HUDEP-2 (cell line): ENCODE measurements around the gene UGT1A10.
A peak's percentile ranks its signal among the peaks of the same experiment; 100 is the strongest.
"Not testable (repeated sequence)": the region's sequence is repeated elsewhere in the genome, so short reads cannot be mapped to it uniquely, and the experiment has no call there.

Experiments
- DNase-seq, 76 experiments: peaks; one replicate each; lab custom pipeline; 2025; ENCODE audit not compliant: unreplicated experiment in 76 of 76; lab: John Stamatoyannopoulos, UW

UGT1A10 gene

GRCh38 chr2:233655043-233655442, 18.8 kb downstream of the UGT1A10 start:
- DNase-seq, result no peak

GRCh38 chr2:233655943-233656342, 19.7 kb downstream of the UGT1A10 start:
- not testable (repeated sequence) for DNase-seq

GRCh38 chr2:233656443-233656842, 20.2 kb downstream of the UGT1A10 start:
- DNase-seq, result no peak

GRCh38 chr2:233658610-233659009, 22.4 kb downstream of the UGT1A10 start:
- DNase-seq, result no peak

- DNase-seq, result no peak
Measured at GRCh38 chr2:233663911-233664310, 27.7 kb downstream of the UGT1A10 start.

GRCh38 chr2:233668605-233669260, 32.5 kb downstream of the UGT1A10 start:
- no peak for DNase-seq

GRCh38 chr2:233671290-233672161, 35.3 kb downstream of the UGT1A10 start, which contains the start of gene UGT1A9:
Gene UGT1A9, plus strand, starts transcription at chr2:233671898. Its CDS starts 37 bp downstream, at chr2:233671935.
- DNase-seq, result no peak

GRCh38 chr2:233672886-233673285, 36.6 kb downstream of the UGT1A10 start:
- no peak for DNase-seq

- no peak for DNase-seq
Measured at GRCh38 chr2:233673896-233674295, 37.6 kb downstream of the UGT1A10 start.

GRCh38 chr2:233674314-233674713, 38.1 kb downstream of the UGT1A10 start:
- DNase-seq, result no peak

GRCh38 chr2:233674995-233675394, 38.7 kb downstream of the UGT1A10 start:
- no peak for DNase-seq

- DNase-seq, result no peak
Measured at GRCh38 chr2:233676046-233676445, 39.8 kb downstream of the UGT1A10 start.

- no peak for DNase-seq
Measured at GRCh38 chr2:233679196-233679595, 42.9 kb downstream of the UGT1A10 start.

GRCh38 chr2:233680361-233681045, 44.3 kb downstream of the UGT1A10 start:
- DNase-seq, result no peak

GRCh38 chr2:233681521-233682099, 45.4 kb downstream of the UGT1A10 start, which contains the start of gene UGT1A7:
Gene UGT1A7, plus strand, starts transcription at chr2:233681901. Its CDS starts 37 bp downstream, at chr2:233681938.
- no peak for DNase-seq

GRCh38 chr2:233684640-233685039, 48.4 kb downstream of the UGT1A10 start:
- DNase-seq, result no peak

- DNase-seq, result no peak
Measured at GRCh38 chr2:233686928-233687327, 50.7 kb downstream of the UGT1A10 start.

- no peak for DNase-seq
Measured at GRCh38 chr2:233688341-233688740, 52.1 kb downstream of the UGT1A10 start.

- DNase-seq, result no peak
Measured at GRCh38 chr2:233689031-233689430, 52.8 kb downstream of the UGT1A10 start.

GRCh38 chr2:233689501-233689900, 53.3 kb downstream of the UGT1A10 start:
- DNase-seq, result peak in 5 of 76 experiments; percentile 4 to 20 (median 15)

GRCh38 chr2:233690444-233690843, 54.2 kb downstream of the UGT1A10 start:
- DNase-seq, result no peak
